Dermis blood vessel endothelial cell (primary cell): ENCODE measurements around the gene NAT14. TPM values are rescaled to one million over a fixed set of nuclear protein-coding genes. Genes with fewer than 3 reads are reported as not detected.

Experiments used
- DNase-seq: peaks from one replicate; pipeline ENCODE4 v3.0.0; 2010
- total RNA-seq: library from RNA; depleted of rRNA; stranded (reverse); fragments of >200 nt; gene quantifications from 2 replicates; pipeline ENCODE4 v1.2.3, GENCODE V29; 2014

The NAT14 gene
- total RNA-seq, 1 donor from 2014 or later, result 14.5 TPM

DNA sequence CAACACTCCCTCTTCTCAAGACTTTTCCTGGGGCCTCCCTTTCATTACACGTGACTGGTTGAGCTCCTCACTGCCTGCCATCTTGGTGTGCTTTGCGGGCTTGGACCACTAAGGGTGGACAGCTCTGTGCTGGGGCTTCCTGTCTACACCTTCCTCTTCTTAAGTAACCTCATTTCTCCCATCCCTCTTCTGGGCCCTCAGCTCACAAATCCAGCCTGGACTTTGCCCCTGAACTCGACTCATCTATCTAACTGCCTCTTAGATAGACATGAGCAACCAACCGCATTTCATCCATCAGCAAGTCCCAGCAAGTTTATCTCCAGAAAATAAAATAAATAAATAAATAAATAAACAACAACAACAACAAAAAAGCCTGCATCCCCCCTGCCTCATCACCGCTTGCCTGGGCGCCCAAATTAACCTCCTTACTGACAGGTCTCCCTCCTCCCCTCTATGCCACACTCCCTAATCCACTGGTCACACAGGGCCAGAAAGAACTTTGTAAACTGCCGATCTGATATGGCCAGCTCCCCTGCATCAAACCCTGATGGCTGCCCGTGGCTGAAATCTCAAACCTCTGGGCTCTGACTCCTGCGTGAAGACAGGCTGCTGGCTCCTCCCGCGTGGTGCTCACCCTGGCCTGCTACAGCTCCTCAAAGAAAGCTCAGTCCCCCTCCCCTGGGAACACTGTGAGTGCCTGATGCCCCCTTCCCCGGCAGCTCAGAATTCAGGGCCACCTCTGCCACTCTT, 31.3 kb upstream of the NAT14 start:
- DNase-seq, result no peak

DNA sequence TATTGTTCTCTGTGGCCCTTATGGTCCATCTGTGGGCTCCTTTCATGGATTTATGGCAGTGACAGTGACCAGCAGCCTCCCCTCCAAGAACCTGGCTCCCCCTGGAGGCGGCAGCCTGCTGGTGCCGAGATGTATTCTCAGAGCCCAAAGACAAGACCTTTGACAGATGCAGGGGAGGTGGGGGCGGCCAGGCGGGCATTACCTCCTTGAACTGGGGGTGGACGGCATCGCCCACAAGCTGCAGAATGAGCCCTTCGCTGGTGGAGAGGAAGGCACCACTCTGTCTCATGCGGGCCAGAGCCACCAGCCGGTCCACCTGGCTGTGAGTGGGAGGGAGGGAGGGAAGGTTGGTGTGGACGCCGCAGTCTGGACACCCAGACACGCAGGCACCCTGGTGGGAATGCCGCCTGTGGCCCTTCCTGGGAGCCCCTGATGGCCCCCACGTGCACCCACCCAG, 30.2 kb upstream of the NAT14 start:
- peak; percentile 70 for DNase-seq

DNA sequence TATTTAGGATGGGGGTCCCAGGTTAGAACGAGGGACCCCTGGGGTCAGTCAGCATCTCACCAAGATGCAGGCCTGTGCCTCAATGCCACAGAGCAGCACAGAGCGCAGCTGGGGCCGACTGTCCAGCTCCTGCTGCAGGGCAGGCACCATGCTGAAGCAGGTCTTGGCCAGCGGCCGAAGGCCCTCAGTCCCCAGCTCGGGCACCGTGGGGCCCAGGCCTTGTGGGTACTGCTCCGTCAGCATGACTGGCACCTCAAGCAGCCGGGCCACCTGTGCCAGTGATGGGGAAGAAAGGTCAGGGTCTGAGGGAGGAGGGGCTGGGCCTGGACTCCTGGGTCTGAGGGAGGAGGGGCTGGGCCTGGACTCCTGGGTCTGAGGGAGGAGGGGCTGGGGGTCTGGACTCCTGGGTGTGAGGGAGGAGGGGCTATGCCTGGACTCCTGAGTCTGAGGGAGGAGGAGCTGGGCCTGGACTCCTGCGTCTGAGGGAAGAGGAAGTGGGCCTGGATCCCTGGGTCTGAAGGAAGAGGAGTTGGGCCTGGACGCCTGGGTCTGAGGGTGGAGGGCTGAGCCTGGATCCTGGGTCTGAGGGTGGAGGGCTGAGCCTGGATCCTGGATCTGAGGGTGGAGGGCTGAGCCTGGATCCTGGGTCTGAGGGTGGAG, 29.3 kb upstream of the NAT14 start:
- DNase-seq, result no peak

- no peak for DNase-seq
These were observed 28.6 kb upstream of the NAT14 start for GRCh38 chr19:55456347-55456746.

DNA sequence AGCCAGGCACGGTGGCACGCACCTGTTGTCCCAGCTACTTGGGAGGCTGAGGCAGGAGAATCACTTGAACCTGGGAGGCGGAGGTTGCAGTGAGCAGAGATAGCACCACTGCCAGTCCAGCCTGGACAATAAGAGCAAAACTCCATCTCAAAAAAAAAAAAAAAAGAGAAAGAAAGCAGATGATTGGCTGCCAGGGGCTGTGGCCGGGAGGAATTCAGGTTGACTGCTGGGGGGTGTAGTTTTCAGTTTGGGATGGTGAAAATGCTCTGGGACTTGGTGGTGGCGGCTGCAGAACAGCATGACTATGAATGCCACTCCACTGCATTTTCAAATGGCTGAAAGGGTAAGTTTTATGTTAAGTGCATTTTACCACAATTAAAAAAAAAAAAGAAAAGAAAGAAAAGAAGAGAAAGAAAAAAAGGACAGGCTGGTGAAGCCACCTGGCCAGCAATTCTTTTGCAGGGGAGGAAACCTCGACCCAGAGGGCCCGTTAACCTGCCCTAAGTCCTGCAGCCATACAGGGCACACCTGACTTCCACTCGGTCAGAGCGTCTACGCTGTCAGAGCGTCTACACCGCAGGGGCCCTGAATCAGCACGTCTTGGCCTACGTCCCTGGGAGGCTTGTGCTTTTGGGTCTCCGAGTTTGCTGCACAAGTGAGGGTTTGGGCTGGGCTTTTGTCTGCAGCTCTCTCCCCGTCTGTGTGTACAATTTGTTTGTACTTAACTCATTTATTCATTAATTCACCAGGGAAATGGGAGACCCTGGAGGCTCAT, 27.1 kb upstream of the NAT14 start:
- no peak for DNase-seq

- no peak for DNase-seq
These were observed 25.4 kb upstream of the NAT14 start for GRCh38 chr19:55459551-55459949.

DNA sequence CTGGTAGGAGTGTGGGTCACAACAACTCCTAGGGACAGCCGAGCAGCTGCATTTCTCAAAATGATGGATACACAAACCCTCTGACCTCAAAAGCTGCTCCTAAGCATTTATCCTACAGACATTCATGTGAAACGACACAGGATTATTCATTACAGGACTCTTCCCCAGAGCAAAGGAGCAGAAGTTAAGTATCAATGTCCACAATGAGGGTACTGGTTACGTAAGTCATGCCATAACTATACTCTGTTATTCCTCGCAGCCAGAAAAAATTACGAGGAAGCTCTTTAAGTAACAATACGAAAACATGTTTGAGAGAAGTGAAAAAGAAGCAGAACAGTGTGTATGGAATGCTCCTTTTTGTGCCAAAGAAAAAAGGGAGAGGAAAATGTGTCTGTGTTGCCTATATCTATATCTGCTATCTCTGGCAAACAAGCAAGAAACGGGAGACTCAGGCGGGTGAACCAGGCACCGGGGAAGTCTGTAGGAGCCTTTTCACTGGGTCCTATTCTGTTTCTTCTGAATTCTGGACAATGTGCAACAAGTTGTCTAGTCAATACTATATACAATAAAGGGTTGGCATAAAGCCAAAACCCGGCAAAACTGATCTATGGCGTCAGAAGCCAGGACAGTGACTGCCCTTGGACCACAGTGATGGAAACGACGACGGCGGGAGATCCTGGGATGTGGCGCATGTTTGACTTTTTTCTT, 24.9 kb upstream of the NAT14 start:
- DNase-seq, result peak; percentile 36

- peak; percentile 53 for DNase-seq
These were observed 24.2 kb upstream of the NAT14 start for GRCh38 chr19:55460670-55461258.

DNA sequence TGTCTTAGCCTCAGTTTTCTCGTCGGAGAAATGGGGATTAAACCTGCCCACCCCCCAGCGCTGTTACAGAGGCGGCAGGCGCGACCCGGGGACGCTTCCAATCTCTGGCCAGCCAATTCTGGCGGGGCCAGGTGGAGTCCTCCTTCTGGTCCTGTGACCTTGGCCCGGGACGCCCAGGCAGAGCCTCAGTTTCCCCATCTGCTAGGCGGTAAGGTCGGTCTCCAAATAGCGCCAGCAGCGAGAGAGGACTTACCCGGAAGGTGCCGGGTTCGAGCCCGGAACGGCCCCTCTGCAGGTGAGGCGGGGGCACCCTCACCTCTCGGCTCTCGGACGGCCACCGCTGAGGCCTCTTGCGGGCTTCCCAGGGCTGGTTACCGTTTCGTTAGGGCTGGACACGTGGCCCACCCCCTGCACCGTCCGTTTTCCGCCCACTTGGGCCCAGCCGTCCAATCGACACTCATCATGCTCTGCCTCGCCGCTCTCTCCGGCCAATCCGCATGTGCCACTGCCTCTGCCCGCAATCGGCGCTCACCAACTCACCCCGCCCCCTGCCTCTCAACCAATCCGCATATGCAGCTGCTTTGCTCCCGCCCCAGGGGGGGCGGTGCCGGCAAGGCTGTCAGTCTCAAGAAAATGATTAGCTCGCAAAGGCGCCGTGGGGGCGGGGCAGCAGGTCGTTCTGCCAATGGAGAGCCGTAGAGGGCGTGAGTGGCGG, 23.6 kb upstream of the NAT14 start, which contains the start of gene ISOC2:
TSS of gene ISOC2 (minus strand) at position 384 of the 715 bp plus-strand sequence. CDS start 5,156 bp downstream, outside the sequence.
- DNase-seq, result peak; percentile 100

DNA sequence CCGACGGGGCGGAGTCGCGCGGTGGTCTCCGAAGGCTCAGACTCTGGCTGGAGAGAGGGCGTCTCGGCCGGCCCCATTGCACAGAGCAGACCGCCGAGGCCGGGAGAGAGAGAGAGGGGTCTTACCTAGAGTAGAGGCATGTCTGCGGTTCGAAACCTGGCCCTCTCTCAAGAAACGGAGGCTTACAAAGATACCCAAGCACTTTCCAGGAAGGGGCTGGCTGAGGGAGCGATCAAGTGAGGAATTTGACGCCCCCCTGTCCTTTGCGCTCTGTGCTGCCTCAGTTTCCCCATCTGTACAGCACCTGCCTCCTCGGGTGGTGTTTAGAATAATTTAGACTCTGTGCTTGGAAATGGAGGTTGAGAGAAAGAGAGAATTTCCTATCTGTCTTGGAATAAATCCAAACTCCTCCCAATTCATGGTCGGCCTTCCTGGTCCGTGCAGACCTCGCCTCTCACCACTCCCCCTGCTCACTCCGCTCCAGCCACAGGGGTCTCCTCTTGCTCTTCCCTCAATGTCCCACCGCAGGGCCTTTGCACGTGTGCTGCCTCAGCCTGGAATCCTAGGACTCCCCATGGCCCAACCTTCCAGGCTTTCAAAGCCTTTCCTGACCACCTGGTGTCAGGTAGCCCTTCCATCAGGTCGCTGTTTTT, 22.9 kb upstream of the NAT14 start:
- peak; percentile 64 for DNase-seq

- DNase-seq, result no peak
These were observed 22.3 kb upstream of the NAT14 start for GRCh38 chr19:55462722-55463121.

DNA sequence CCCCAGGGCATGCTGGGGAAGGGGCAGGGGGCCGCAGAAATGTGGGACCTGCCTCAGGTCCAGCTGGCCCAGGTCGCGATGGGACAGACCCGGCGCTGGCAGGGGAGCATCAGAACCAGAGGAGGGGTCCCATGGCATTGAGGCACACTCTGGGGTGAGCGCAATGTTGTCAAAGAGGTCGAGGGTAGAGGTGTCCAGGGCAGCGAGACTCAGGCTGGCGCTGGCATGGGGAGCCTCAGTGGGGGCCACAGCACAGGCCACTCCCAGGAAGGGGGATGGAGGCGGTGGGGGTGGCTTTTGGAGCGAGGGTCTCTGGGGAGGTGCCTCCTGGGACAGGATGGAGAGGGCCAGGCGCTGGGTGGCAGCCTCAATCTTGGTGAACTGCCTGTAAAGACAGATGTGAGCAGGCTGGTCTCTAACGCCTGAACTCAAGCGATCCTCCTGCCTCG, 21.4 kb upstream of the NAT14 start:
- no peak for DNase-seq

- DNase-seq, result no peak
These were observed 20.8 kb upstream of the NAT14 start for GRCh38 chr19:55464039-55464661.

DNA sequence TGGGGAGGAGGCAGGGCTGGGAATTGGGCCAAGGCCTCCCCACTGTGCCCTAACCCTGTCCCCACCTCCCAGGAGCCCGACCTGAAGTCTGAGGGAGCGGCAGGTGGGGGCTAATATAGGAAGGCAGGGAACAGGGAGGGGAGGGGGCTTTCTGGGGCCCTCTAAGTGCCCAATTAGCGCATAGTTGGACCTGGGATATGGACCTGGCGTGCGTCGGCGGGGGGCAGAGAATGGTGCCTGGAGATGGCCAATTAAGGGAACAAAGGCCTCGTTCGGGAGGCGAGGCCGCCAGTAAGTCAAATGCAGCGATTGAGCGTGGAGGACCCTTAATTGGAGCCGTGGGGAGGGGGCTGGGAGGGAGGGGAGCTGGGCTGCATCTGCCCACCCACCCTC, 20.3 kb upstream of the NAT14 start, which contains the start of gene C19orf85:
TSS of gene C19orf85 (minus strand) at position 90 of the 393 bp plus-strand sequence. CDS start 197 bp downstream, outside the sequence.
- no peak for DNase-seq

GRCh38 chr19:55465460-55466240, 19.3 kb upstream of the NAT14 start:
- no peak for DNase-seq

DNA sequence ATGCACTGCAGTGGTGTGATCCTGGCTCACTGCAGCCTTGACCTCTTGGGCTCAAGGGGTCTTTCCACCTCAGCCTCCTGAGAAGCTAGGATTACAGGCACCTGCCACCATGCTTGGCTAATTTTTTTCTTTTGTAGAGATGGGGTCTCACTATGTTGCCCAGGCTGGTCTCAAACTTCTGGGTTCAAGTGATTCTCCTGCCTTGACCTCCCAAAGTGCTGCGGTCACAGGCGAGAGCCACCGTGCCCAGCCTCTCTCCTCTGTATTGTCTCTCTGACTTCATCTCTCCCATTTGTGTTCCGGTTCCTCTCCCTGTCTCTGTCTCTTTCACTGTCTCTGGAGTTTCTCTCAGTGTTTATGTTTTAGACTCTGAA, 18.8 kb upstream of the NAT14 start:
- DNase-seq, result no peak

DNA sequence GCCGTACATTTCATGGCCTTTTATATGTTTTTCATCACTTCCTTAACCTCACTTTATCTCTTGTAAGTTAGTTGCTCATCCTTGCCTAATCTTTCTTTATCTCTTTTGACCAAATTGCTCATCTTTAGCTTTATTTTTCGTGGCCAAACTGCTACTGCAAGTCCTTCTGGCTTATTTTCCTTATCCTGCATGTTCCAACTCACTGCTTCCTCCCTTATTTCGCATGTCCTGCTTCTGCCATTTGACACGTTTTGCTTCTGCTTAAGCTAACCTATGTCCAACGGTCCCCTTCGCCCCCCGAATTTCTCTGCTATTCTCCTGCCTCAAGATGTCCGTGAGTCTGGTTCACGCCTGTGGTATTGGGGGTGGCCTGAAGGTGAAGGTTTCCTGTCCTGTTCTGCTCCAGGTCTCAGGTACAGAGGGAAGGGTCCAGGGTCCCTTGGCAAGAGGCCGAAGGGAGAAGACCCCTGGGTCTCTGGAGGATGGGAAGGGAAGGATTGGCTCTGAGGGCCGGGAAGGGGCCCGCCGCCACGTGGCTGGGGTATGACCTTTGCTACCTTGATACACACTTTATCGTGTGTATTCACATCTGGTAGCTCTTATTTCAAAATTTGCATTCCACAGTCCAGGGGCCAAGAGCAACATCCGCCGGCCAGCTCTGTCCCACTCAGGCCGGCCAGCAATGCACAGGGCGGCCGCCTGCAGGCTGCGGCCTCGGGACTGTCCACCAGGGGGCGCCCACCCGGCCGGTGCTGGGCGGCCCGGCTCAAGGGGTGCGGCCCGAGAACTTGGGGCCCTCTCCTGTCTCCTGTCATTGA, 17.5 kb upstream of the NAT14 start:
- peak; percentile 69 for DNase-seq

DNA sequence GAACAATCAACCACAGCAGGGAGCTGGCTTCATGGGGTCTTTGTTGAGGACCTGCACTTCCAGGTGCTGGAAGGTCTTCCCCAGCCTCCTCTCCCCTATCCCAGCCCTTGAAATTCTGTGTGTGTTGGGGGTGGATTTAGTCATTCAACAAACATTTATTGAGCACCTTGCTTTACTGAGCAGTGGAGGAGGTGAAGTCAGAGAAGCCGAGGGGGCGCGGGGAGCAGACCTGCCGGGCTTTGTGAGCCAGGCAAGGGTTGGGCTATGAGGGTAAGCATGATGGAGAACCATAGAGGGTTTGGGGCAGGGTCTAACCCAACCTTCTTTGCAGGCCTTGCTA, 17.0 kb upstream of the NAT14 start:
- DNase-seq, result no peak

- no peak for DNase-seq
These were observed 13.7 kb upstream of the NAT14 start for GRCh38 chr19:55471266-55471665.
